NCI-H82 (cell line): ENCODE data around the gene PTCD2.
A peak's percentile ranks its signal among the peaks of the same experiment; 100 is the strongest.

Source experiments
- DNase-seq: peaks from one replicate; lab custom pipeline; 2025; lab: John Stamatoyannopoulos, UW

Gene PTCD2, protein sequence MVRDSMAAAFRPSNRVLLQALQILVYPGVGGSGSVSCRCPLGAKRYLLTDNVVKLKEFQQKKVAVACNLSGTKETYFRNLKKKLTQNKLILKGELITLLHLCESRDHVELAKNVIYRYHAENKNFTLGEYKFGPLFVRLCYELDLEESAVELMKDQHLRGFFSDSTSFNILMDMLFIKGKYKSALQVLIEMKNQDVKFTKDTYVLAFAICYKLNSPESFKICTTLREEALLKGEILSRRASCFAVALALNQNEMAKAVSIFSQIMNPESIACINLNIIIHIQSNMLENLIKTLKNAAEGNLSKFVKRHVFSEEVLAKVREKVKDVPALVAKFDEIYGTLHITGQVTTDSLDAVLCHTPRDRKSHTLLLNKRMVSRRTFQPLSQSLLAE

DNA sequence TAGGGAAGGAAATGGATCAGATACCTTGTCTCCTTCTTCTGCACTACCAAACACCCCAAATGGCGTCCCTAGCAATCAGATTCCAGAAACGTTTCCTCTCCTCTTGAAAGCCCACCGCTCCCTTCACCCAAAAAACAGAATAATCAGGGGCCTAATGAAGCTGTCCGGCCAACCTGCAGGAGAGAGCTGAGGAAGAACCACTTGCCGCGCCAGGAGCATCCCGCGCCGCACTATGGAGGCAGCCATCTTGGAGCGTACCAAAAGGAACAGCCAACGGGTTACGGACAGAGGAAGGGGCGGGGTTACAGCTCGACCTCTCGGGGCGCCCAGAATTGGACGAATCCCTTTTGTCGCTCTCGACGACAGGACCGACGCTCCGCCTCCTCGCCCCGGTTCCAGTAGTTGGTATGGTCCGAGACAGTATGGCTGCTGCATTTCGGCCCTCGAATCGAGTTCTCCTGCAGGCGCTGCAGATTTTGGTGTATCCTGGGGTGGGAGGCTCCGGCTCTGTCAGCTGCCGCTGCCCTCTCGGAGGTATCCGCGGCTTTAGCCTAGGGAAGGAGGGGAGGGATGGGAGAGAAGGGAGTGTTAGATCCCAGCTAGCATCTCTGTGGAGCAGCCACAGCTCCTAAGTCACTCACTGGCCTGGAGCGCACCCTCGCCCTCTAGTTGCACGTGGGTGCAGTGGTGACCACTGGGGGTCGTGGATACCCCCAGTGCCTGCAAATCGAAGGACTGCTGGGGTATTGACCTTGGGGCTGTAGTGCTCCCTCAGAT is at the start of gene PTCD2, which contains the start of gene MRPS27:
PTCD2 (plus strand) TSS at position 398 of the 777 bp plus-strand sequence; CDS start at position 408, 10 bp downstream.
MRPS27 (minus strand) TSS at position 265 of the 777 bp plus-strand sequence; CDS start at position 246, 19 bp downstream.
- DNase-seq = peak; percentile 99

DNA sequence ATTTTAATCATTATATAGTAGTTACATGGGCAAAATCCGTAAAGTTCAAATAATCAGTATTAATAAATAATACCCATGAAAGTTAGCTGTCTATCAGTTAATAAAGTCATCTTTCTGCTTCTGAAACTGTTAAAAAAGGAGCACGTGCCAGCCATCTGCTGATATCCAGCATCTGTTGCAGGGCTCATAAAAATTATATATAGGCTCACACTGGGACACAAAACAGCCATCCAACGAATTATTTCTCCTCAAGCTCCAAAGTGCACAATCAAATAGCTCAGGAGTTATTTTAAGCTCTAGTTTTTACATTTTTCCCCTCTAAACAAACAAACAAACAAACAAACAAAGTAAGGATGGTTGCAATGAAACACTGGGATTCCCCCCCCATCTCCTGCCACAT is 48.5 kb upstream of the PTCD2 start:
- DNase-seq = no peak

DNA sequence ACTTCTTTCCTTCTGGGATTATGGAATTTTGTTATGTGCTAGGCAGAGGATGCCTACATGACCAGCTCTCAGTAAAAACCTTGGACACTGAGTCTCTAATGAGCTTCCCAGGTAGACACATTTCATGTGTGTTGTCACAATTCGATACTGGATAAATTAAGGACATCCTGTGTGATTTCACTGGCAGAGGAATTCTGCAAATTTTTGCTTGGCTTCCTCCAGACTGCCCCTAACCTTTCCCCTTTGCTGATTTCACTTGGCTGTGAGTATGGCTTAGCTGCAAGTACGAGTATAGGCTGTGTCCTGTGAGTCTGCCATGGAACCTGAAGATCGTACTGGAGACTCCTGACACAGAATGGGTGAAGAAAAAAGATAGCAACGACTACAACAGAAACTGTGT is 47.8 kb upstream of the PTCD2 start:
- DNase-seq = no peak

DNA sequence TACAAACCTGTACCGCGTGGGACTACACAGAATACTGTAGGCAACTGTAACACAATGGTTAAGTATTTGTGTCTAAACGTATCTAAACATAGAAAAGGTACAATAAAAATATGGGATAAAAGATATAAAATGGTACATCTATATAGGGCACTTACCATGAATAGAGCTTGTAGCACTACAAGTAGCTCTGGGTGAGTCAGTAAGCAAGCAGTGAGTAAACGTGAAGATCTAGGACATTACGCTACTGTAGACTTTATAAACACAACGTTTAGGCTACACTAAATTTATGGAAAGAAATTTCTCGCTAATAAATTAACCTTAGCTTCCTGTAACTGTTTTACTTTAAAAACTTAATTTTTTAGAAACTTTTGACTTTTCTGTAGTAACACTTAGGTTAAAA is 46.6 kb upstream of the PTCD2 start:
- no peak for DNase-seq

DNA sequence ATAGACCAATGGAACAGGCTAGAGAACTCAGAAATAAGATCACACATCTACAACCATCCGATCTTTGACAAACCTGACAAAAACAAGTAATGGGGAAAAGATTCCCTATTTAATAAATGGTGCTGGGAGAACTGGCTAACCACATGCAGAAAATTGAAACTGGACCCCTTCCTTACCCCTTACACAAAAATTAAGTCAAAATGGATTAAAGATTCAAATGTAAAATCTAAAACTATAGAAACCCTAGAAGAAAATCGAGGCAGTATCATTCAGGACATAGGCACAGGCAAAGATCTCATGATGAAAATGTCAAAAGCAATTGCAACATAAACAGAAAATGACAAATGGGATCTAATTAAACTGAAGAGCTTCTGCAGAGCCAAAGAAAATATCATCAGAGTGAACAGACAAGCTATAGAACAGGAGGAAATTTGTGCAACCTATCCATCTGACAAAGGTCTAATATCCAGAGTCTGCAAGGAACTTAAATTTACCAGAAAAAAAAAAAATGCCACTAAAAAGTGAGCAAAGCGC is 43.9 kb upstream of the PTCD2 start:
- DNase-seq = no peak

DNA sequence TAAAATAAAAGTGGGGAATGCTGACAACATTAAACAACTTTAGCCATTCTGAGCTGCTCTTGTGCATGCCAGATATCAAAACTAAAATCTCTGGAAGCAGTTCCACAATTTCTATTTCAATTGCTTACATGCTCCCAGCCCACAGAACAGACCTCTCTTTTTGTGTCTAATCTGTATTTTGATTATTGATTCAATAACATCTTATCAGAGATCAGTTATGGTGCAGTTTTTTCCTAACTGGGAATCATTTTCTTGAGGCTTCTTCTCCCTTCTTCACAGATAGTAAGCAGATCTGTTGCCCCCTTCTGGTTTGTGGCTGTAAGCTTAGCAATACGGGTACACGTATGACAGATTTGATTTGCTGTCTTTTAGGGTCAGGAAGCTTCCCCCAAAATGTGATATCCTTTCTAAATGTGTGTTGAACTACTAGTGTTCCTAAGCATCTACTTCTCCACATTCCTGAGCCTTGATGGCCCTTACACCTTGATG is 39.5 kb upstream of the PTCD2 start:
- DNase-seq = peak; percentile 26

DNA sequence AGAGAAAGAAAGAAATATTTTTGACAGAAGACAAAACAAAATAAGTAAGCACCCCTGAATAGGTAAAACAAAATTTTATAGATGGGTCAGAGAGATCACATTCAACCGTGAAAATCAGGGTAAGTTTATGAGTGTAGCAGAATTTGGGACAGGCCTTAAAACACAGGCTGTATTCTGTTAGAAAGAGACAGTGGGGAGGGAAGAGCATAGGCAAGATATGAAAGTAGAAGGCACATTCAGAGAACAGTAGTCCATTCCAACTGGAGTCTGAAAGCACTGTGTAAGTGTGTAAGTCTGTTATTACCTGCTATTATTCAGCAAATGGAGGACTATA is 38.8 kb upstream of the PTCD2 start:
- no peak for DNase-seq

DNA sequence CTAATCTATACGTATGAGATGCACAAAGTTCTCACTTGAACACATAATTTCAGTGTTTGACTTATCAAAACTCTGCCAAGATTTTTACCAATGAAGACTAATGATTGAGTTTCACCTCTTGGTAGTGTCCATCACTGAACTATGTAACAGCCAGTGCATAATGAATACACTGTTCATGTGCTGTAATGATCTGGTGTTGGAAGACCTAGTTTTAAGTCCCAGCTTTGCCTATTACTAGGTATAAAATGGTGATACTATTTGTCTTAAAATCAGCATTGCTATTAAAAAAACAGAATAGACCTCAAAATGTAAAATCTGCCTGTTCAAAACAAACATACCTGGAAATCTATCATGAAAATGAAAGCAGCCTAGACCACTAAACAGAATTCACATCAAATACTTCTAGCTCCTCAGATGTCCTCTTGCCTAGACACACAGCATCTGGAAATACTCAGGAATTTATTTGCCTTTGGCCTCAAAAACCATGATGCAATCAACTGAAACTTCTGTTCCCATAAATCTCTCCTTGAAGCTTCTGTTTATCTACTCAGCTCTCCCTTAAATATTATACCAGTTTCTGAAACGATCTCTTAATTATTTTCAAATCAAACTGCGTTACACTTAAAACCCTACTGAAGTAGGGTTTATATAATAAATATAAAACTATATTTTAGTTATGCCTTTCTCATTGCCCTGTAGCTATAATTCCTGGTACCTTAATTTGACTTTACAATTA is 38.2 kb upstream of the PTCD2 start:
- DNase-seq = no peak

DNA sequence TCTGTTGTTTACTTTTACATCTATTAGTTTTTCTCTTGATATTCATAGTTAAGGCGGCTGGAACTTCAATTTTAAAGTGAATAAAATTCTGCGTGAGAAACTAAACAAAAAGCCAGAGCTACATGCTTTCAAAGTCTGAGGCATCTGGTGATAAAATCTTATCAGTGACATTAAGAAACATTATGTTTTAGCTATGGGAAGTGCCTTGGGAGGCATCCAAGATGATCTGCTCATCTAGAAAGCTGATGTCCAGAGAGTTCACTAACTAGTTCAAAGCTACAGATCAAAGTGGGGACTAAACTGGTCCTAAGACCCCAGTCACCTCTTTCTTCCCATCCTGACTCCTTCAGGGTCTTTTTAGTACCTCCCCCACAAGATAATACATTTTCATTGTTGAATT is 37.3 kb upstream of the PTCD2 start:
- no peak for DNase-seq

DNA sequence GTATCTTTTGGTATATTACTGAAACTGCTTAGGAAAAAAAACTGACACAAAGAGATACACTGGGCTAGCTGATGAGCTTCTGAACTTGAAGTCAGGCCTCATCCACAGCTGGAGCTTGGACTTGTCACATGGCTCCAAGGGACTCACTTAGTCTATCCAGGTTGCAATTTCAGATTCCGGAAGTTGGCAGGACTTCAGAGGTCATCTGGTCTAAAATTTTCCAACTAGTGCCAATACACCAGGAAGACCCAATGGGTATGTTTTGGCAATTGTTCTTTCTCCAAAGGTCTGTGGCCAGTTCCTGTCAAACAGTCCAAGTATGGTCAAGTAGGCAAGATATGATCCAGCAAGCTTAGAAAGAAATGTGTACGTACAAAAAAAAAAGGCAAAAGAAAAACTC is 36.8 kb upstream of the PTCD2 start:
- DNase-seq = no peak

DNA sequence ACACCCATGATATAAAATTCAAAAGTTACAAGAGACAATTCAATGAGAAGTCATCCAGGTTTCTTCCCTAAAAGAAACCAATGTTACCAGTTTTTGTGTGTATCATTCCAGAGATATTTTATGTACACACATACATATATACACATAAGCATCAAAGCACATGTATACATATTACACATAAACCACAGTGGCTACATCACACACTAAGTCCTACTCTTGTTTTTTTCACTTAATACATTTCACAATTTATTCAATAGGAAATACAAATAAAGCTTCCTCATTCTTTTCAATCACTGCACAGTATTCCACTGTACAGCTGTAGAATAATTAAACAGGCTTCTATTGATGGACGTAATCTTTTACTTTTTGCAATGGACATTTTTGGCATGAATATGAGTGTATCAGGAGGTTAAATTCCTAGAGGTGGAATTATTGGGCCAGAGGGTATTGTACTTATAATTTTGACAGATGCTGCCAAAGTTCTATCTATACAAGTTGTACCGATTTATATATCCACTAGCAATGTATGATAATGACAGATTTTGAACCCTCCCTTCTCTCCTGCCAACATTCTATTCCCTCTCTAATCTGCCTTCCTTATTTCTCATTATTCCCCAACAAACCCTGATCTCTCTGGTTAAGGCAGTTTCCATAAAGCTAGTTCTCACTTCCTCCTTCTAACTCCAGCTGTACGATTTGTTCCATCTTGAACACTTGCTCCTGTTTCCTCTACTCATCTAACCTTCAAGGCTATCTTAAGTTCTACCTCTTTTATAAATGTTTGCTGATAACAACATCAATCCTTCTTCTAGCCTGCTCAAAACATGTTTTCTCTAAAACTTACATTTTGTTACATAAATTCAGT is 35.4 kb upstream of the PTCD2 start:
- no peak for DNase-seq

DNA sequence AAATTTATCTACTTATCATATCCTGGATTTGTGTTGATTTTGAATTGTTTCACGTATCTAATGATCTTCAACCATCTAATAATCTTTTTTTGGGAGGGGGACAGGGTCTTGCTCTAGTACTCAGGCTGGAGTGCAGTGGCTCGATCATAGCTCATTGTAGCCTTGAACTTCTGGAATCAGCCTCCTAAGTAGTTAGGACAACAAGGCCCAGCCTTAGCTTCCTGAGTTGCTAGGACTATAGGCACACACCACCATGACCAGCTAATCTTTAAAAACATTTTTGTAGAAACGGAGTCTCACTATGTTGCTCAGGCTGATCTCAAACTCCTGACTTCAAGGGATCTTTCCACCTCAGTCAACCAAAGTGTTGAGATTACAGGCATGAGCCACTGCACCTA is 34.8 kb upstream of the PTCD2 start:
- no peak for DNase-seq

DNA sequence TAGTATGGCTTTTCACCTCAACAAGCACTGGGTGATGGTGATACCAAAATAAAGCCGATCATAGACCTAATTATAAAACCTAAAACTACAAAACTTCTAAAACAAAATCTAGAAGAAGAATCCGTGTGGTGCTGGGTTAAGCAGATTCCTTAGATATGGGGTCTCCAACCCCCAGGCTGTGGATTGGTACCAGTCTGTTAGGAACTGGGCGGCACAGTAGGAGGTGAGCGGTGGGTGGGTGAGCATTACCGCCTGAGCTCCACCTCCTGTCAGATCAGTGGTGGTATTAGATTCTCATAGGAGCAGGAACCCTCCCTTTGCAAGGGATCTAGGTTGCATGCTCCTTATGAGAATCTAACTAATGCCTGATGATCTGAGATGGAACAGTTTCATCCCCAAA is 33.4 kb upstream of the PTCD2 start:
- no peak for DNase-seq

DNA sequence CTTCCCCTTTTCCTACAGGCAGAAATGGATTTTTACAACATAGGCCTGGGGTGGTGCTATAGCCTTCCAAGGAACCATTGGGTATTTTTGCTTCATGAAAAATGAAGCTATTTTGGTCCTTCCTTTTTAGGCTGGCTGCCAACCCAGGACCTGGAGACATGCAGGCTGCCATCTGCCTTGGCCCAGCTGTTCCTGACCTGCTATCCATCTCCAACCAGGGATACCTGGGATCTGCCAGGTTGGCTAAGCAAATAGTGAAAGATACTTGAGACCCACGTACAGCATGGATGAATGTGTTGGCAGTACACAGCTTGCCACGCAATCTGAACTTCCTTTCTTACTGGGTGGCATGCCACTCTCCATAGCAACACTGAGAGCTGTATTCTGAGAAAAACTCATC is 31.2 kb upstream of the PTCD2 start:
- peak; percentile 70 for DNase-seq

DNA sequence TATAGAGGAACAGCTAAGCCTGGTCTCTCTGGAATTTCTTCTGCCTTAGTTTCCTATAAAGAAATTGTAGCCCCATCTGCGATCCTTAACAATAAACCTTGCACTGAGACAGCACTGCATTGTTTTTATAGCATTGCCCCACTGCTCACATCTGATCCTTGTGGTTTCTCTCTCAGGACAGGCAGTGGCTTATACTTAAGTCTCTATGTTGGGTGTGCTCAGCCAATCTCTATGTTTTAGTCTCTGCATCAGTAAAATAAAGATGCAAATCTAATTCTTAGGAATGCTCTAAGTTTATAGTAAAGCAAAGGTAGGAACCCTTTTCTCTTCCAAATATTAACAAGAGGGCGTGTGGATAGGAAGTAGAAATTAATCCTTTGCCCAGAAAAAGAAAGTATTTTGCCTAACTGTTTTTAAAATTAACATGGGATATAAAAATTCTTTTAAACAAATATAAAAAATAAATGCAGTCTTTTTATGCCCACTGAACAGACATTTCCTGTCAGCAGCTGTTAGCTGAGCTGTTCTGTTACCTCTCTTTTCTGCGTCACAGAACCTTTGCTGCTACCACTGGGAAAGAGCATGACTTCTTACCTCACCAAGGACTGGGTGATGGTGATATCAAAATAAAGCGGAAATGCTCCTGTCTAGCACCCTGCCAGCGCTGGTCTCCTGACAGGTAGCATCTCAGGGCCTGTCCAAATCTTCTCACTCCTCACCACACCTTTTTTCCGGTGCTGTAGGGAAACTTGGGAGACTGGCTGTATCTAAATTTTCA is 29.6 kb upstream of the PTCD2 start:
- DNase-seq = no peak

DNA sequence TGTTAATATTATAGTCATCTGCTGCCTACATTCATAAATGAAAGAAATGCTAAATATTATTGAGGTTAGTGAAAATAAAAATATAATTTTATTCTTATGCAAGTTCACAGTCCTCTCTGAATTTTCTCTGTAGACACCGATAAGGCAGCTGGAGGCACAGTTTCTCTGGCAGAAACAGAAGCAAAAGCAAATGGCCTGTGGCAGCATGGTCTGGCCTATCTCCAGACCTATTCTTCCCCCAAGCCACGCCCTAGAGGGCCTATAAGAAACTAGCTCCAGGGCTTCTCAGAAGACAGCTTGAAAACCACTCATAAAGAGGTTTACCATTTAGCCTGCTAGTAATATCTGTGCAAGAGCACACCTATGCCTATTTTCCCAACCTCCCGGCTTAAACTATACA is 28.6 kb upstream of the PTCD2 start:
- peak; percentile 15 for DNase-seq

DNA sequence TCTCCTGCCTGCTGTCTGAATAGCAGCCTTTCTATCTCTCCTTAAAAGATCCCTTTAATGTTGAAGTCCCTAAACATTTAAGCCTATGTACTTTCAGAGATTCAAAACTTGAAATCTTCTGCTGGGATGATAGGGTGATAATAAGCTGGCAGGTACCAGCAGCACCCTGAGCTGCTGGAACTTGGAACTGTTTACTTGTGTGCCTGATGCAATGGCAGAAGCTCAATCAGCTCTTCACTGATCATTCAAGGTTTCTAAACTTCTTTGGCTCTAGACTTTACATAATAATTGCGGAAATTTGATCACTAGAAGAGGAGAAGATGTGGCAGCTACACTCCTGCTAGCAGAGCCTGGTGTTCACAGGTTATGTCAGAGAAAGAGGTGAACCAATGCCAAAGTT is 27.8 kb upstream of the PTCD2 start:
- DNase-seq = no peak

DNA sequence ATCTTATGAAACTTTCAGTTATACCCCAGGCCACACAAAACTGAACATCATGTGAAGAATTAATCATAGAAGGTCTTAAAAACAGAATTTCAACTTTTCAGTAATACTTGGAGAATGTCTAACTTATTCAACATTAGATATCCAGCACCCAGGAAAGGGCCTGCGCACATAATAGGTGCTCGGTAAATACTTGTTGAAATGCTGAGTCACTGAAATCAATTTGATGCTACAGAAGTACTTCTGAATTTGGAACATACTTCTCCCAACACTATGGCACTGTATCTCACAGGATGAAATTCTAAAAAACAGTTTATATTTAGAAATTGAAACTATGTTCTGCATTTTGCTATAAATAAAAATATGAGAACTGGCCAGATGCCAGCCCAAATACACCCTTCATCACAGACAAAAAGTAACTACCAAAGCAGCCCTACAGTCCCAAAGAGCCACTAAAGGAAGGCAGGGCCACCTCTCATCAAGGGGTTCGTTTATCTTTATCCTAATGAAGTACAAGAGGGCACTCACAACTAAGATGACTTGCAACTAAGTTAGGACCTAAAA is 26.6 kb upstream of the PTCD2 start:
- DNase-seq = no peak

DNA sequence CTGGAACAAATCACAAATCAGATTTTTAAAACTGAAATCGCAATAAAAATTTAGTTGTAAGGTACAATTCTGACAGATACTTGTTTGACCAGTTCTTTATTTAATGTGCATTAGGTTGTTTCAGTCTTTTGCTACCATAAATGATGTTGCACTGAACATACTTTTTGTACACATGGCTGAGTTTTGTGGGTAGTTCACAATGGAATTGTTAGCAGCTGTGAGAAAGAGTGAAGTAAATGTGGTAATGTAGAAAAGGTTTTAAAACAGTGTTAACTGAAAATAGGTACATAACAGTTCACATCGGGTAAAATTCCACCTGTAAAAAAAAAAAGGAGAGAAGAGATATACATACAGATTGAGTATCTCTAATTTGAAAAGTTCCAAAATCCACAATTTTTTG is 25.7 kb upstream of the PTCD2 start:
- DNase-seq = no peak

DNA sequence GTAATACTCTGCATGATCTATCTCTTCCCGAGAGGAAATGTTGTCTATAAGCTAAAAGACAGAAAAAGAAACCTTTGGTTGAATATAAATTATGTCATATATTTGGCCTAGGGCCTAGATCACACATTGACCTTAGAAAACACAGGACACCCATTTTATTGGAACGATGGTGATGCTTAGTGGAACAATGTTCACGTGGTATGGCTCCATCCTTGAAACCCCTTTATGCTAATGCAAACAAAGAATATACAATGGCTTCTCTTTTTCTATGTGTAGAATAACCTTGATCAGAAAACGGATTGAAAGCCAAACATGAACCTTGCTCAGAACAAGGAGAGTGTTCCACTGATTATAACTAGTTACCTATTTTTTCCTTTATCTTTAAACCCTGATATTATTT is 24.6 kb upstream of the PTCD2 start:
- no peak for DNase-seq
